ENCODE measurements around the gene EPB41L4B.

EPB41L4B gene

GRCh38 chr9:109256336-109256735 is 64.5 kb downstream of the EPB41L4B start:
- H3K9me3 Mint-ChIP-seq = no peaks in the 10 kb centered on the region
- H3K4me1 Mint-ChIP-seq (ENCODE audit: low read depth) = no peaks in the 10 kb centered on the region
- H3K27ac Mint-ChIP-seq = no peak overlapping the region
- peaks cover 20% of the 10 kb centered on the region for H3K27me3 Mint-ChIP-seq (ENCODE audit: low read depth)
- no peaks in the 10 kb centered on the region for H3K36me3 Mint-ChIP-seq (ENCODE audit: low read depth)
- no peak overlapping the region for H3K4me3 Mint-ChIP-seq

DNA sequence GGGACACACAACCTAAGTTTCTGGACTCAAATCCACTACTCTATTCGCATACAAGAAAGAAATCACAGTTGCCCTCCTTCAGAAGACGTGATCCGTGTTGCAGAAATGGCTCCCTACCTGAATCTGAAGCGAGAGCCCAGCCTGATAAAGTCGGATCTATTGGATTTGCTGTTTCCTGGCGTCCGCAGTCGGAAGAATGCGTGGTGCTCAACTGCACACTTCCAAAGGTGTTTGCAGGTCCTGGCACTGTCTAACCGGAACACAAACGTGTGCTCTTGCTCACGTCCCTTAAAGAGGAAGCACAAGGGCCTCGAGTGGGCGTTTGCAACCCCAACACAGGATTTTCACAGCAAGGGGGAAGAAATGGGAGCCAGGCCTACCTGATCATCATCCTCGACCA is 65.5 kb downstream of the EPB41L4B start:
- Mint-ChIP-seq H3K27ac (no peak overlapping the region), H3K4me1 (ENCODE audit: low read depth) (no peaks in the 10 kb centered on the region), H3K4me3 (no peak overlapping the region)

GRCh38 chr9:109254317-109254716 is 66.5 kb downstream of the EPB41L4B start:
- no peaks in the 10 kb centered on the region for H3K36me3 Mint-ChIP-seq (ENCODE audit: low read depth)
- no peak overlapping the region for H3K27ac Mint-ChIP-seq
- H3K27me3 Mint-ChIP-seq (ENCODE audit: low read depth) = peaks cover 20% of the 10 kb centered on the region
- no peak overlapping the region for H3K4me3 Mint-ChIP-seq
- no peaks in the 10 kb centered on the region for H3K4me1 Mint-ChIP-seq (ENCODE audit: low read depth)
- H3K9me3 Mint-ChIP-seq = no peaks in the 10 kb centered on the region

More for the DNA sequence above, 65.5 kb downstream of the EPB41L4B start:
- peaks cover 20% of the 10 kb centered on the region for H3K27me3 Mint-ChIP-seq (ENCODE audit: low read depth)
- no peaks in the 10 kb centered on the region for H3K36me3 Mint-ChIP-seq (ENCODE audit: low read depth)
- no peaks in the 10 kb centered on the region for H3K9me3 Mint-ChIP-seq

- H3K9me3 Mint-ChIP-seq = no peaks in the 10 kb centered on the region
- H3K27ac Mint-ChIP-seq = no peak overlapping the region
- H3K27me3 Mint-ChIP-seq (ENCODE audit: low read depth) = peaks cover 20% of the 10 kb centered on the region
- H3K36me3 Mint-ChIP-seq (ENCODE audit: low read depth) = no peaks in the 10 kb centered on the region
- no peaks in the 10 kb centered on the region for H3K4me1 Mint-ChIP-seq (ENCODE audit: low read depth)
- no peak overlapping the region for H3K4me3 Mint-ChIP-seq
Observed at GRCh38 chr9:109253637-109254284, 67.1 kb downstream of the EPB41L4B start.

DNA sequence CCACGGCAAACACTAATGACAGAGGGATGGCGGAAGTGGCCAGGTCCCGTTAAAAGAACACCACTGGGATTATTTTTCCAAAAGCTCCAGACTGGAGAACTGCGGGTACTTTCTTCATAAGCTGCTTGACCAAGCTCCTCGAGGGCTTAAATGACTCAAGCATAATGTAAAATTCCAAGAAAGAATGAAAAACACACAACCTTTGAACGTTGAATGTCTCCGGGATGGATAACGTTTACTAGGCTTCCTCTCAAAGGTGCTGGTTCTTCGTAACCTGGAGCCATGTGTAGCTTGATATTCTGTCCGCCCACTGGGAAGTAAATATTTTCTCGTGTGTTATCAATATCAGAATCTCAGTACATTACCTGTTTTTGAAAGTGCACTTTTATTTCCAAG is 67.6 kb downstream of the EPB41L4B start:
- Mint-ChIP-seq H3K4me1 (ENCODE audit: low read depth) (no peaks in the 10 kb centered on the region), H3K4me3 (no peak overlapping the region), H3K36me3 (ENCODE audit: low read depth) (no peaks in the 10 kb centered on the region), H3K27ac (no peak overlapping the region), H3K27me3 (ENCODE audit: low read depth) (peaks cover 15% of the 10 kb centered on the region), H3K9me3 (no peaks in the 10 kb centered on the region)

DNA sequence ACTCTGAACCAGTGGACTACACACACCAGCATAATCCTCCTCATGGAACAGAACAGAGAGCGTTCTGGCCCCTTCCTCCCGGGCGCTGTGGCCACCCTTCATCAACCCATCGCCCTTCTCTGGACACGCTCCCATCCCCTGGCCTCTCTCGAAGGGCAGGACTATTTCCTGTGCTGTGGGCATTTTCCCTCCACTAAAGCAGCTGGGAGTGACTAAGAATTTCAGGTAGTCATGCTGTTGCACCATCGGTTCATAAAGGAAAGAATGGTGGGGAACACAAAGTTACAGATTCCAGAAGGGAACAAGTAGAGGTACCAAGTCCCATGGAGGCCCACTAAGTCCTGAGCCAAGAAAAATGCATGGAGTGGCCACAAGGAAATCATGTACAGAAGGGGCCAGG is 68.6 kb downstream of the EPB41L4B start:
- H3K36me3 Mint-ChIP-seq (ENCODE audit: low read depth) = no peaks in the 10 kb centered on the region
- peaks cover 13% of the 10 kb centered on the region for H3K27me3 Mint-ChIP-seq (ENCODE audit: low read depth)
- no peaks in the 10 kb centered on the region for H3K9me3 Mint-ChIP-seq

DNA sequence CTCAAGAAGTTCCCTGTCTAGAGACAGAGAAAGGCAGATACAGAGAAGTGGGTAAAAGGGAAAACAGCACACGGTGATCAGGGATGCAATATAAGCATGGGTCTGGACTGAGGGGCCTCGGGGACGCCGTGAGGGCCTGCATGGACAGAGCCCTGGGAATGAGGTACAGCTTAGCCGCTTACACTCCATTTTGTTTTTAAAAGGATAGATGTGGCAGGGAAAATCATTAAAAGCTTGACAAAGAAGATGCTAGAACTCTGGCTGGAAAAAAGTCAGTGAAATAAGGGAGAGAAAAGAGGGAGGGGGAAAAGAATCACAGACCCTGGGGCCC is 69.1 kb downstream of the EPB41L4B start:
- Mint-ChIP-seq H3K9me3 (no peaks in the 10 kb centered on the region), H3K36me3 (ENCODE audit: low read depth) (no peaks in the 10 kb centered on the region), H3K27ac (no peak overlapping the region), H3K27me3 (ENCODE audit: low read depth) (peaks cover 7% of the 10 kb centered on the region), H3K4me1 (ENCODE audit: low read depth) (no peaks in the 10 kb centered on the region), H3K4me3 (no peak overlapping the region)

More for the DNA sequence above, 68.6 kb downstream of the EPB41L4B start:
- Mint-ChIP-seq H3K4me3 (no peak overlapping the region), H3K27ac (no peak overlapping the region), H3K4me1 (ENCODE audit: low read depth) (no peaks in the 10 kb centered on the region)

DNA sequence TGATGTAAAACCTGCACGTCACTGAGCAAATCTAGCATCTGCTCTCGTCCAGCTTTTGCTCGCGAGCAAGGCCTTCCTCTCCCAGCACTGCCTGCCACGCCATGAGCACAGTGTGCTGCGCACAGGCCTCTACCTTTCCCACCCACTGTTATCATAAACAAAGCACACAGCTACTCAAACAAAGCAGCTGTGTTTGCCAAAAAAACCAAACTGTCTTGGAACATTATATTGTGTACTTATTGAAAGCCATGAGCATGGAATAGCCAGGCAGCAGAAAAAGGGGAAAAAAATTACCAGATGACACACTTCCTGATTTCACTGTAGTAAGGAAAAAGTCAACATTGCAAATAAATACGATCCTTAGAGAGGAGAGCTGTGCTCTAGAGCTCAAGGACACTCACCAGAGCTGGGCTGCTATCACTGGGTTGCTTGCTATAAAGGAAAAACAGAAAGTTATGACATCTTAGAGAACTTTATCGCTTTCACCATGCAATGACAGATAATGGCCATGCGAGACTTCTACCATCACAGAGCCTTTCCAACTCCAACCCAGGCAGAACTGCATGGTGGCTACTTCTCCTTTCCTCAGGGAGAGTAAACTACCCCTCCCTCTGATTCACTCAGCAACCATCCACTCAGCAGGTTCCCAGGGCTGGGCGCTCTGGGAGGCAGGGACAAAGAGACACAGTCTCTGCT is 69.6 kb downstream of the EPB41L4B start:
- H3K4me1 Mint-ChIP-seq (ENCODE audit: low read depth) = no peaks in the 10 kb centered on the region
- peaks cover 6% of the 10 kb centered on the region for H3K27me3 Mint-ChIP-seq (ENCODE audit: low read depth)
- no peak overlapping the region for H3K4me3 Mint-ChIP-seq
- no peaks in the 10 kb centered on the region for H3K36me3 Mint-ChIP-seq (ENCODE audit: low read depth)
- no peak overlapping the region for H3K27ac Mint-ChIP-seq
- H3K9me3 Mint-ChIP-seq = no peaks in the 10 kb centered on the region

DNA sequence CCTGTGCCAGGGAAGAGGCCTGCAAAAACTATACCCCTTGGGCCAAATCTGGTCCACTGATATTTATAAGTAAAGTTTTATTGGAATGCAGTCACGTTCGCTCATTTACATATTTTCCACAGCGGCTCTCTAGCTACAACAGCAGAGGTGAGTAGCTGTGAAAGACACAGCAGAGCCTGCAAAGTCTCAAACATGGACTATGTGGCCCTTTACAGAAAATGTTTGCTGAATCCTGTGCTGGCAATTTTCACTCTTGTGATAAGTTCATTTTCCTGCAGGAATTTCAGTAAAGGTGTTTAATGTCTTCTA is 70.1 kb downstream of the EPB41L4B start:
- peaks cover 6% of the 10 kb centered on the region for H3K27me3 Mint-ChIP-seq (ENCODE audit: low read depth)
- H3K4me1 Mint-ChIP-seq (ENCODE audit: low read depth) = no peaks in the 10 kb centered on the region
- H3K9me3 Mint-ChIP-seq = no peaks in the 10 kb centered on the region
- H3K36me3 Mint-ChIP-seq (ENCODE audit: low read depth) = no peaks in the 10 kb centered on the region
- no peak overlapping the region for H3K27ac Mint-ChIP-seq
- H3K4me3 Mint-ChIP-seq = no peak overlapping the region

DNA sequence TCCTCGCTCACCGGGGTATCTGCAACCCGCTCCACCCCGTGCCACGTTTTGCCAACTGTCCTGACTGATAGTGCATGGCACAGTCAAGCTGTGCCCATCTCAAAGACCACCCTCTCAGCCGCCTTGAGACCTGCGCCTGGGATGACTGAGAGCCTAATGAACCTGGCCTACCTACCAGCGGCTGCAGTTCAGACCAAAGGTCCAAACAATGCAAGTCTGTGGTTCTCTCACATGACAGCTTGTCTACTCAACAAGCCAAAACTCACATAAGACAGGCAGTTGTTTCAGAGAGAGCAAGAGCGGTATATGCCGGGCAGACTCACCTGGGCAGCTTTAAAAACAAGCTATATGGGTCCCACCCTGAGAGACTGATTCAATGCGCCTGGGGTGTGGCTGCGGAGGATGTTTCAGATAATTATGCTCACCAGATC is 70.5 kb downstream of the EPB41L4B start:
- Mint-ChIP-seq H3K4me1 (ENCODE audit: low read depth) (no peaks in the 10 kb centered on the region), H3K9me3 (no peaks in the 10 kb centered on the region), H3K27me3 (ENCODE audit: low read depth) (peaks cover 7% of the 10 kb centered on the region), H3K36me3 (ENCODE audit: low read depth) (no peaks in the 10 kb centered on the region), H3K27ac (no peak overlapping the region), H3K4me3 (no peak overlapping the region)

DNA sequence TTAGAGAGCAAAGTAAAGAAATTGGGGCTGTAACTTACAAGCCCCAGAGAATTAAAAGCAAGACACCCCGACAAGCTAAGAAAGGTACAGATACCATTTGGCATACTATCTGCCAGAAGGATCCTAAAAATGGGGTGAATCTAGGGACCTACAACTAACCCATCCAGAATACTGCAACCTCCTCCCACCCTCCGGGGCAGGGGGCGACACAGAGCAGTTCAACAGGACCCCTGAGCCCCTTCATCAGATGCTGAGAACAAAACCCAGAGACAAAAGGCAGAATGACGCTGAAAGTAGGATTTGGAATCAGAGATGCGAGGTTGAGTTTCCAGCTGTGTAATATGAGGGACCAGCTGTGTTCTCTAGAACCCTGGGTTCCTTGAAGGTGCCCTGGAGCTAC is 71.2 kb downstream of the EPB41L4B start:
- no peaks in the 10 kb centered on the region for H3K4me1 Mint-ChIP-seq (ENCODE audit: low read depth)

DNA sequence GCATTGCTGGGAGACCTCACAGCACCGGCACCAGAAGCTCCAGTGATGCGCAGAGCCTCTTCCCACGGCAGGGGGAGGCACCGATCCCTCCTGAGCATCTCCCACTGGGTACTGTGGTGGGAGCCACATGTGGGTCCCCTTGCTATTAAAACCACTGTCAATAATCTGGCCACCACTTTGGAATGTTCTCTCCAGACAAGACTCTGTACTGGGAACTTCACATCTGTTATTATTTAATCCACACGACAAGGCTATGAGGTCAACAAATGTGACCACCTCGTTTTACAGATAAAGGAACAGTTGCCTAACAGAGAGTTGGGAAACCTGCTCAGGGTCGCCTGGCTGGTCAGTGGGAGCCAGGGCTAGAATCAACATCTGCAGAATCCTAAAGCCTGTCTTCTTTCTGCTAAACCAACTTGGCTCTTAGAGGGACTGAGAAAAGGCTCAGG is 72.7 kb downstream of the EPB41L4B start:
- Mint-ChIP-seq H3K4me1 (ENCODE audit: low read depth) (peaks cover 2% of the 10 kb centered on the region), H3K27me3 (ENCODE audit: low read depth) (peaks cover 23% of the 10 kb centered on the region)

More for the DNA sequence above, 71.2 kb downstream of the EPB41L4B start:
- no peaks in the 10 kb centered on the region for H3K36me3 Mint-ChIP-seq (ENCODE audit: low read depth)
- no peak overlapping the region for H3K4me3 Mint-ChIP-seq
- peaks cover 9% of the 10 kb centered on the region for H3K27me3 Mint-ChIP-seq (ENCODE audit: low read depth)
- H3K27ac Mint-ChIP-seq = no peak overlapping the region
- no peaks in the 10 kb centered on the region for H3K9me3 Mint-ChIP-seq

GRCh38 chr9:109247228-109247627 is 73.6 kb downstream of the EPB41L4B start:
- Mint-ChIP-seq H3K27me3 (ENCODE audit: low read depth) (peaks cover 24% of the 10 kb centered on the region), H3K9me3 (no peaks in the 10 kb centered on the region), H3K27ac (no peak overlapping the region), H3K36me3 (ENCODE audit: low read depth) (no peaks in the 10 kb centered on the region), H3K4me3 (no peak overlapping the region), H3K4me1 (ENCODE audit: low read depth) (peaks cover 2% of the 10 kb centered on the region)

More for the DNA sequence above, 72.7 kb downstream of the EPB41L4B start:
- Mint-ChIP-seq H3K9me3 (no peaks in the 10 kb centered on the region), H3K27ac (no peak overlapping the region), H3K4me3 (no peak overlapping the region), H3K36me3 (ENCODE audit: low read depth) (no peaks in the 10 kb centered on the region)

- Mint-ChIP-seq H3K27ac (no peak overlapping the region), H3K36me3 (ENCODE audit: low read depth) (no peaks in the 10 kb centered on the region)
Observed at GRCh38 chr9:109246533-109246932, 74.3 kb downstream of the EPB41L4B start.

DNA sequence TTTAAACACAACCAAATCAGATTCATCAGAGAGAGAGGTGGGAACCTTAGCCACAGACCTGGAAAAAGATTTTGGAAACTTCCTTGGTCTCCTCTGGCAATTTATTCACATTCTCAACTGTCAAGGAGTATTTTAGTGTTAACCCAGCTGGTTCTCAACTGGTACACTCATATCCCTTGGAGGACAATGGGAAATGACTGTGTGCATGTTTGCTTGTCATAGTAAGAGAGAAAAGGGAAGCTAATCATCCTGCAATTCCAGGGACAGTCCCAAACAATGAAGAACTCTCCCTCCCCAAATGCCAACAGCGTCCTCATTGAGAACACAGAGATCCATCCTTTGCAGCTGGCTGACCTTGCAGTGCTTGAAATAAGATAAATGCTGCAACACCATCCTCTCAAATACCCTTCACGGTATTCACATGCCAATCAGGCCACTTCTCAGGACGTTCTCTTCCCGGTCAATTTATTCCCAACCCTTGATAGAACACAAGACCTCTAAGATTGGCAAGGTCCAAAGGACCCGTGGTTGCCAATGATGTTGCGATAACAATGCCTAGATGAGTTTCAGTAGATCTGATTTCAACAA is 75.5 kb downstream of the EPB41L4B start:
- Mint-ChIP-seq H3K27ac (no peak overlapping the region), H3K27me3 (ENCODE audit: low read depth) (peaks cover 30% of the 10 kb centered on the region), H3K9me3 (no peaks in the 10 kb centered on the region), H3K4me3 (no peak overlapping the region), H3K36me3 (ENCODE audit: low read depth) (no peaks in the 10 kb centered on the region), H3K4me1 (ENCODE audit: low read depth) (peaks cover 2% of the 10 kb centered on the region)

More at GRCh38 chr9:109246533-109246932, 74.3 kb downstream of the EPB41L4B start:
- H3K9me3 Mint-ChIP-seq = no peaks in the 10 kb centered on the region
- H3K27me3 Mint-ChIP-seq (ENCODE audit: low read depth) = peaks cover 25% of the 10 kb centered on the region
- H3K4me1 Mint-ChIP-seq (ENCODE audit: low read depth) = peaks cover 2% of the 10 kb centered on the region
- H3K4me3 Mint-ChIP-seq = no peak overlapping the region

Measured in T-helper 1 cell treated with Interleukin-12 subunit alpha and Interleukin-12 subunit beta and Interleukin-4 antibody, amounts not matched to agents 30 μg/mL and 1 μg/mL, for 36 hours (primary cell).